GM19324 (cell line): ENCODE measurements around the gene NKG7.
A peak's percentile ranks its signal among the peaks of the same experiment; 100 is the strongest.
"Not testable (repeated sequence)": the region's sequence is repeated elsewhere in the genome, so short reads cannot be mapped to it uniquely, and the experiment has no call there.

ENCODE experiments used
- ATAC-seq: cut with Tn5 transposase; IDR thresholded peaks from one replicate; pipeline ENCODE4 v1.9.1; 2021; ENCODE audit warnings: mild to moderate bottlenecking, moderate library complexity; ENCODE audit not compliant: unreplicated experiment, low FRiP score

Gene NKG7, protein sequence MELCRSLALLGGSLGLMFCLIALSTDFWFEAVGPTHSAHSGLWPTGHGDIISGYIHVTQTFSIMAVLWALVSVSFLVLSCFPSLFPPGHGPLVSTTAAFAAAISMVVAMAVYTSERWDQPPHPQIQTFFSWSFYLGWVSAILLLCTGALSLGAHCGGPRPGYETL

DNA sequence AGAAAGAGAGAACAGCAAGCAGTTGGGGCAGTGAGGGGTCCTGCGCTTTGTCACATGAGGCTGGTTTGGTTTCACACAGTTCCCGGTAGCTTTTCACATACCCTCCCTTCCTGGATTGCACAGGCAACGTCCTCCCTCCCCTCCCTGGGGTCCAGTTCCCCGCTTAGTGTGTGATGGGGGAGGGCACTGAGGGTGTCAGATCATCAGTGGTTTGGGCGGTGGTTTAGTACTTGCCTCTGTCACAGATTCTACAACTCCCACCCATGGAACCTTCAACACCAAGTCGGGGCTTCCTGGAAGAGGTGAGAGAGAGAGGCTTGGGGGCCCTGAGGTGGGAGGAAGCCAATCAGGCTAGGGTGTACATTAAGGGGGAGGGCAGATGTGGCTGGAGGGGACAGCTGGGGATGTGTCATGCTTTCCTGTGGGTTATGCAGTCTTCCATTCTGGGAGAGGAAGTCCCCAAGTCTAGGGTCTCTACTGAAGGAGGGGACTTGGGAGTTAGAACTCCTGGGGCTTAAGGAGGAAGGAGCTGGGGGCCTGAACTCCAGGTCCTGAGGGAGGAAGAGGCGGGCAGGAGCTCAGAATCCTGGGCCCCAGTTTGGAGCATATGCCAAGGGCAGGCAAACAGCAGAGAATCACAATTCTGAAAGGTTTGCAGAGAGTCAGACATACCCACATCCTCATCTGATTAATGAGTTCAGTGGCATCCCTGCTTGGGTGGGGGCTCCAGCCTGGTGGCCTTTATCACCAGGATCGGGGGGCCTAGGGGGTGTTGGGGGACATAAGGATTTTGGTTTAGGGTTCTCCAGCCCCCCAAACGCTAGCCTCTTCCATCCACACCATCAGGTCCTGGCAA is at the start of gene NKG7:
TSS of gene NKG7 (minus strand) at position 6 of the 856 bp plus-strand sequence. CDS start 119 bp downstream, outside the sequence.
- ATAC-seq: no peak

DNA sequence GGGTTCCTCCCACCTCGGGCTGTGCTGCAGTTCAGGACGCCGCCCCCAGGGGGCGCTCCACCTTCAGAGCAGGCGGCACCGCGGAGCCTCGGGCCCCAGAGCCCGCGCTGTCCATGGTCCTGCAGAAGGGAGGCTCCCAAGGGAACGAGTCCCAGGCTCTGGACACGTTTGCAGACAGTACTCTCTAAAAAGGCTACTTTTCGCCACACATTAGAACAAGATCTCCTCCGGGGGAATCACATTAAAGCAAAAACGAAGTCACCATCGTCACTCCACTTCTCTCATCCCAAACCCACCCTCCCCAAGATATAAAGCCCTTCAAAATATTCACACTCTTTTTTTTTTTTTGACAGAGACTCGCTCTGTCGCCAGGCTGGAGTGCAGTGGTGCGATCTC is 49.6 kb upstream of the NKG7 start:
- no peak for ATAC-seq

DNA sequence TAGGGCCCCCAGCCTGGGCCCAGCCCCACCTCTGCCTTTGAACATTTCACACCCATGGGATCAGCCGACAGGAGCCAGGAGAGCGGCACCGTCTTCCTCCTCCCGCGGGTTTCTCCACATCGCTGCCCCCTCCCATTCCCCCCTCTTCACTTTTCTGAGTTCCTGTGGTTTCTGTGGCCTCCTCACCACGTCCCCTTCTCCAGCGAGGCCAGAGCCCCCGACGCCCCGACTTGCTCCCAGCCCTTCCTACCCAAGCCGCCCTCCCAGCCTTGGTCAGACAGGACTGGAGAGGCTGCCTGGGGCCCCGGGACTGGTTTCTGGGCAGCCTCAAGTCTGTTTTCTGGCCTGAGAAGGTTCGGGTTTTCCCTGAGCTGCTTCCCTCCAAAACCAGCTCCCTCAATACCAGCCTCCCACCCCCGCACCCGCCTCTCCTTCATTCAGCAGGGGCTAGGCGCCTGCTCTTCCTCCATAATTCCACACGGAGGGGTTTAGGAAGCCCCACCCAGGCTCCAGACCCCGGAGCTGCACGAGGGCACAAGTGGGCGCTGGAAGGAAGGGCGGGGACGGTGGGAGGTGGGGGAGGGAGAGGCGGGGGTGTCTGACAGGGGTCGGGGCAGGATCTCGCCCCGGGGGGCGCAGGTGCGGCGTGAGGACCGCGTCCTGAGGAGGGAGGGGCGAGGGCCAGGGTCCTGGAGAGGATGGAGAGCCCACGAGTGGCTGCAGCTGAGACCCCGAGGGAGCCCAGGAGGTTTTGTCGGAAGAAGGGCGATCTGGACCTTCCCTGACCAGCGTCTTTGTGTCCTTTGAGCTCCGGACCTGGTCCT is 49.0 kb upstream of the NKG7 start:
- no peak for ATAC-seq

DNA sequence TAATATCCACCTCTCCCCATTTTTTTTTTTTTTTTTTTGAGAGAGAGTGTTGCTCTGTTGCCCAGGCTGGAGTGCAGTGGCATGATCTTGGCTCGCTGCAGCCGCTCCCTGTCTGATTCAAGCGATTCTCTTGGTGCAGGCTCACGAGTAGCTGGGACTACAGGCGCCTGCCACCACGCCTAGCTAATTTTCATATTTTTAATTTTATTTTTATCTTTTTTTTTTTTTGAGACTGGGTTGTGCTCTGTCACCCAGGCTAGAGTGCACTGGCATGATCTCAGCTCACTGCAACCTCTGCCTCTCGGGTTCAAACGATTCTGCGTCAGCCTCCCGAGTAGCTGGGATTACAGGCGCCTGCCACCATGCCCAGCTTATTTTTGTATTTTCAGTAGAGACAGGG is 48.1 kb upstream of the NKG7 start:
- ATAC-seq: not testable (repeated sequence)

DNA sequence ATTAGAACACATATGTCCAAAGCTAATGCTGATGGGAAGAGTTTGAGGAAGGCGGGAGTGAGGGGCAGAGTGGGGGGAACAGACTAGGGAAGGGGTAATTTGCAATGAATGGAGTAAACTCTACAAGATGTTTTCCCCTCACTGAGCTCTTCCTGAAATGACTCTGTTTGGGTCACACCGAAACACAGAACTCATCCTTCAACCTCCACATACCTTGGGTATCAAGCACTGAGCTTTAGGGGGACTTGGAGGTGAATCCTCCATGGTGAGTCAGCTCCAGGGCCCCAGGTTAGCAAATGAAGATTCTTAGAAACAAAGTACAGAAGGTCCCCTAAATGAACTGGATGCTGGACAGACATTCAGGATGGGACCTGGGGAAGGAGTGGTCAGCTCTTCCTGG is 46.3 kb upstream of the NKG7 start:
- ATAC-seq: no peak

DNA sequence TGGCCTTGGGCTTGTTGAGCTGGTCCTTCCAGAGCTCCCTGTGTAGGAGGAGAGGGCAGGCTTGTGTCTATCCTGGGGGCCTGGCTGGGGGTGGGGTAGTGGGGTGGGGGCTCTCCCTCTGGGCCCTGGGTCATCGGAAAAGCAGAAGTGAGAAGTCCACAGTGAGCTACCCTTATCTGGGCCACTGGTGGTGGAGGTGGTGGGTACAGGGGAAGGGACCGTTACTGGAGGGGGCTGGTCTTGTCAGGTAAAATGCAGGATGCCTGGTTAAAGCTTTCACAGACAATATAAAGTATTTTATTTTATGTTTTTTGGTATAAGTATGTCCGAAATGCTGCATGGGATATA is 45.3 kb upstream of the NKG7 start:
- ATAC-seq: no peak

DNA sequence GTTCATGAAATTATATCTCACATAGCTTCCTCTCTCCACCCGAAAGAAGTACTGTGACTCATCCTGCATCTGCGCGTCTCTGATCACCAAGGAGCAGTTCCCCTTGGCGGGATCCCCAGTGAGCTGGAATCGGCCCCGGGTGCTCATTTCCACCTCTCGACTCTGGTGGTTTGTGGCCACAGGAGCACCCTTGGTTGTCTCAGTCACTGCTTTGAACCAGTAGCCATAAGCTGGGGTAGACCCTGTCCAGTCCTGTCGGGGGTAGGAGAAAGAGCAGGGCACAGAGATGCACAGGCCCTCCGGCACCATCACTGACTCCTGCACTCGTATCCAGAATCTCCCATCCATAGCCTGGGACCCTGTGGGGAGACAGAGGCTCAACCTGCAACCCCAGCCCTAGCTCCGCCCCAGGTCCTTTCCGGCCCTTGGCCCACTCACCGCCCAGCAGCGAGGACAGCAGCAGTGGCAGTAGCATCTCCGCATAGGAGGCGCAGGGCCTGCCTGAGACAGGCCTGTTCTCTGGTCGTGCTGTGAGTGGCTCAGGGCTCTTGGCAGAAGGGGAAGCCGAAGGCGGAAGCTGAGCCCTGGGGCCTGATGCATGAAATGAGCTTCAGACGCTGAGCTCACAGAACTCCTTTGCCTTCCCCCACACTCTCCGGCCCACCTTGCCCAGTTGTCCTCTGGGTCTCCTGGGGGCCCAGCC is 44.8 kb upstream of the NKG7 start, which contains the start of gene SIGLEC10:
TSS of gene SIGLEC10 (minus strand) at position 536 of the 703 bp plus-strand sequence. CDS start at position 475, 61 bp downstream.
- ATAC-seq: no peak

DNA sequence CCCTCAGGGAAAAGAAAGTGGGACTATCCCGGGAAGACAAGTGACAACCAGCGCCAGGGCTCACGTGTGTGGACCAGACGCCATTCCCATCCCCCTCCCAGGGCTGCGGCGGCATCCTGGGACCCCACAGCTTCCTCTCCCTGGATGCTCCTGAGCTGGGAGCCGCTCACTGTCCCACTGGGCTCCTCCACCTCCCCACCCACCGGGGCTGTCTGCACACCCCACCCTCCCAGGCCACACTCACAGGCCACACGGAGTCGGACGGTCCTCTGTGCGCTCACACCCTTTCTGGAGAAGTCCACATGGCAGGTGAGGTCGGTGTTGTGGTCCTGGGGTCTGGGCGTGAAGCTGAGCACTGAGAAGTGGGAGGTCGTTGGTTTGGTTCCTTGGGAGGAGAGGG is 44.0 kb upstream of the NKG7 start:
- ATAC-seq: not testable (repeated sequence)

DNA sequence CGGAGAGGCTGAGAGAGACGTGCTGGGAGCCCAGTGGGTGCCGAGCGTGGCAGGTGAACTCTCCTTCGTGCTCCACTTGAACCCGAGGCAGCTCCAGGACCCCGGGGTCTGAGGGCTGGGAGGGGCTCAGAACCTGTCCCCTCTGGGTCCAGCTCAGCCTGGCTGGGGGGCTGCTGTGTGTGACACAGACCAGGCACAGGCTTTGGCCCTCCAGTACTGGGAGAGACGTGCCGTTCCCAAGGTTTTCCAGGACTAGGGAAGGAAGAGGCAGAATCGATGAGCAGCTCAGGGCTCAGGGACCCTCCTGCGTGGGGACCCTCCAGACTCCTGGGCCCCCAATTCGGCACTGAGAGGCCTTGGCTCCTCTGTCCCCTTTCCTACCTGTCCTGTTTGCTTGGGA is 42.7 kb upstream of the NKG7 start:
- no peak for ATAC-seq

DNA sequence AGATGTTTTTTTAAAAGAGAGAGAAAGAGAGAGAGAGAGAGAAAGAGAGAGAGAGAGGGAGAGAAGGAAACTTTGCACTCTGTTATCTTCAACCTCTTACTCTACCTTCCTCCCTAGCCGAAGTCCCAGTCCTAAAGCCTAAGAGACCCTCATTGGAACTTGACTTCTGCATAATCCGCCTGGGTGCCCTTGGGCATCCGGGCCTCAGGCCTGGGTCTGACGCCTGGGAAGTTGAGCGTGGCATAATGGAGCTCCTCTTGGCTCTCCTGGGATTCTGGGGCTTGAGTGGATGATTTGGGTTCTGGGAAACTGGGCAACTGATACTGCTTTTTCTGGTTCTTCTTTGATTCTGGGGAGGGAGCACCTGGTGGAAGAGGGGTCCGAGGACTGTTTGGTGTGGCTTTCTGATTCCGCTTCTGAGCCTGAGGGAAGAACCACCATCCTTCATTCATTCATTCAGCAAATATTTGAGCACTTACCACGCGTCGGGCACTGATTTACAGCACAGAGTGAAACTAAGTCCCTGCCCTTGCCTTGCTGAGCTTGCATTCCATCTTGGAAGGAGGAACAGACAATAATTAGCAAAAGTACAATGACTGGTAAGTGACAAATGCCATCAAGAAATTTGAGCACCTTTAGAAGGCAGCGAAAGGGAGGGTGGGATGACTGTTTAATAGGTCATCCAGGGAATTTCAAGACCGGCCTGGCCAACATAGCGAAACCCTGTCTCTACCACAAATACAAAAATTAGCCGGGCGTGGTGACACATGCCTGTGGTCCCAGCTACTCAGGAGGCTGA is 38.7 kb upstream of the NKG7 start:
- no peak for ATAC-seq

DNA sequence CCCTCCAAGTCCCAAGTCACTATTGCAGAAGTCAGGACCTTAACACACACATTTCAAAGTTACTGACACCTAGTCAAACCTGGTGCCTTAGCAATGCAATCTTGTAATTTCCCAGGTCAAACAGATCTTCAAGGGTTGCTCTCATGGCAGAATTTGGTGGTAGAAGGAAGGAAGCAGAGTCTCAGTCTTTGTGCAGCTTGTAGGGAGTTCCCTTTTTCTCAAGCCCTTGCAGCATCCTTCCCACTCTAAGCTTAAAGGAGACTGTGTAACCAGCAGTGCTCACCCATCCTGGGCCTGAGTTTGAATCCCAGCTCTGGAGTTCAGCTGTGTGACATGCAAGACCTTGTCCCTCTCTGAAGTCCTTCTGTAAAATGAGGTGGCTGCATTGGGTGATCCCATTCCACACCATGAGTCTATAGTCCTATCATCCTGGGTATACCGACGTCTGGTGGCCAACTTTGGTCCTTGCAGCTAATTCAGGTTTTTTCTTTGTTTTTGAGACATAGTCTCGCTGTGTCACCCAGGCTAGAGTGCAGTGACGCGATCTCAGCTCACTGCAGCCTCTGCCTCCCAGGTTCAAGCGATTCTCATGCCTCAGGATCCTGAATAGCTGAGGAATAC is 35.2 kb upstream of the NKG7 start:
- no peak for ATAC-seq

DNA sequence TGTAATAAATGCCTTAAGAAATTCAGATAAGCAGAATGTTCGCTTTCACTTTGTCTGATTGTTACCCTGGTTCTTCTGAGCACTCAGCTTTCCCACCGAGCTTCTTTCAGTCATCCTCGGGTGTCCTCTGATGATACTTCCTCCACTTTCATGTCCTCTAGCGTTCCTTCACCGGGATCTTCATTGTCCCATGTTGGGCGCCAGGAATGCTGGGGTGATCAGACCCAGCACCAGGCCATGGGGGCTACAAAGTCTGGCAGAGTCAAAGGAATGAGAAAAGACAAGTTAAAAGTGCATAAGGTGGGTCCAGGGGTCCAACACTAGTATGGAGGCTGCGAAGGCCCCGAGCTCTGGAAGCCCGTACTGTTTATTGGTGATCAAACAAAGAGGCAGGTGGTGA is 29.7 kb upstream of the NKG7 start:
- ATAC-seq: no peak

DNA sequence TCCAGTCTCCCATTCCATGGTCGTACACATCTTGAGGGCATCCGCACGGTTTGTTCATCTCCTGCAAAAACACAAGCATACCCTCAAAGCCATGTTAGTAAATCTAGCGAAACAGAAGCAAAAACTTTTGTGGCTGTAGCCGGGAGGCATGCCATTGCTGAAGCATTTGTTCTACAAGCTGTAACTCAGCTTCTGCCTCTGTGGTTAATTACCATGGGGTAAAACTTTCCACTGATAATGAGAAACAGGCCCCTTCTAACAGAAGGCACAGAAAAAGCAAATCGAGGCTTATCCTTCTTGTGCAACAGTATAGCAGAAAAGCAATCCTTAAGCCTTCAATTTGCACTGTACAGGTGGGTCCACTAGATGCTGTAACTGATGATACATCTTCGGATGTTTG is 27.5 kb upstream of the NKG7 start:
- ATAC-seq: not testable (repeated sequence)

DNA sequence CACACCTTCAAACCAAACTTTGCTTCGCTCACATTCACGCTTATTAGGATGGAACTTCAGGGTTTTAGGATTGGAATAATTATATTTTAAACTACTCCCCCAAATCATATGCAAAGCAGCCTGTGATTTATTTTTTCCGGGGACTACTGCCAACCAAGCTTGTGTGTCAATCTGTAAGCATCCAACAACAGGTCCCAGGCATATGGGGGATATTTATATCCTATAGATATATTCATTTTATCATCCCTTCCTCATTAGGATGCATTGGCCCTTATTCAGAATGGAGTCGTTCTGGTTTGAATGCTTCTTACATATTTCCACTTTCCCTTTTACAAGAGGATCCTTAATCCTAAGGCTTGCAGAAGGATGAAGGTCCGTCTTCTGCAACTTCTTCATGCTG is 26.8 kb upstream of the NKG7 start:
- ATAC-seq: no peak

DNA sequence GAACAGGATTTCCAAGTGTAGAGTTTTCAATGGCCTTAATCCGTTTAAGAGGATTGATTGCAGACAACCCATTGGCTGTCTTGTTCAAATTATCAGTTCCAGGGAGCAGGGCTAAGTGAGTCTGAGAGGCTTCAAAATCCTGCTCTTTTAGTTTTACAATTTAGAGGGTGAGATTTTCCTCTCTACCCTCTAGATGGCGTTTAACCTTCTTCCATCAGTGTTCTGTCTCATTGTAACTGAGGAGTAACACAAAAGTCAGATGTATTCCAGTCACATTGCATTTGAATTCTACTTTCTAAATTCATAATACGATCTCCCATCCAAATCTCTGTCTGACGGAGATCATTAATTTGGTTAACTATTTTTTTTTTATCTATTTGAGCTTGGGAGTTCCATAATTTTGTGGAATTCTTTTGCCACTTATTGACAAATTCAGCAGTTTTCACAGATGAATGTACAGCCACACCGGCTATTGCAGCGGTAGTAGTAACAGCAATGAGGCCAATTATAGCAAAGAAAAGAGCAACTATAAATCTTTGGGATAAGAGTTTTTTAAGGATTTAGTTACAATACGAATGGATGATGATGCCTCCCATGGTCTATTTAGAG is 25.7 kb upstream of the NKG7 start:
- no peak for ATAC-seq

DNA sequence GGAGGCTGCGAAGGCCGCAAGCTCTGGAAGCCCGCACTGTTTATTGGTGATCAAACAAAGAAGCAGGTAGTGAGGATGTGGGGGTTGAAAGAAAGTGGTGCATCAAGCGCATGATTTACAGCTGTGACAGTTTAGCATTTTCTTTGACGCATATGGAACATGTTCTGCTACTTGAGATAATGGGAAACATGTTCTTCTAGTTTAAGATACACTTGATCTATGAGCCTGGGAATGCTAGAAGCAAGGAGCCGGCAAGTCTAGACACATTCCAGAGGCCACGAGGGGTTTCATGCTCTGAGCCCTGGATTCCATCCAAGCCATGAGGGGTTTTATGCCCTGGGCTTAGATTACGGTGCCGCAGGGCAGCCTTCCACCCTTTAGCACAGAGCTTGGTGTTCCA is 25.0 kb upstream of the NKG7 start:
- ATAC-seq: not testable (repeated sequence)

DNA sequence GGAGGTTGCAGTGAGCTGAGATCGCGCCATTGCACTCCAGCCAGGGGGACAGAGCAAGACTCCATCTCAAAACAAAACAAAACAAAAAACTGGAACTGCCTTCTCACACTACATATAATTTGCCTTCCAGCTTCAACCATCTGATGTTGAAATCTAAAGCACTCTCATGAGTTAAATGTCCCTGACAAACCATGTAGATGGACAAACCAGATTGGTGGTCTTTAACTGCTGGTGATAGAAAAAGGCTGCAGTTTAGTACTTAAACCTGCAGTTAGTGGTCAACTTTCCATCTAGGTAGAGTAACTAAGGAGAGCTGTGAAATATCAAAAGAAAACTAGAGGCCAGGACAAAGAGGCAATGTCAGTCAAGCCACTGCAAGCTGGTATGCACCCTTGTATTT is 23.7 kb upstream of the NKG7 start:
- ATAC-seq: no peak

DNA sequence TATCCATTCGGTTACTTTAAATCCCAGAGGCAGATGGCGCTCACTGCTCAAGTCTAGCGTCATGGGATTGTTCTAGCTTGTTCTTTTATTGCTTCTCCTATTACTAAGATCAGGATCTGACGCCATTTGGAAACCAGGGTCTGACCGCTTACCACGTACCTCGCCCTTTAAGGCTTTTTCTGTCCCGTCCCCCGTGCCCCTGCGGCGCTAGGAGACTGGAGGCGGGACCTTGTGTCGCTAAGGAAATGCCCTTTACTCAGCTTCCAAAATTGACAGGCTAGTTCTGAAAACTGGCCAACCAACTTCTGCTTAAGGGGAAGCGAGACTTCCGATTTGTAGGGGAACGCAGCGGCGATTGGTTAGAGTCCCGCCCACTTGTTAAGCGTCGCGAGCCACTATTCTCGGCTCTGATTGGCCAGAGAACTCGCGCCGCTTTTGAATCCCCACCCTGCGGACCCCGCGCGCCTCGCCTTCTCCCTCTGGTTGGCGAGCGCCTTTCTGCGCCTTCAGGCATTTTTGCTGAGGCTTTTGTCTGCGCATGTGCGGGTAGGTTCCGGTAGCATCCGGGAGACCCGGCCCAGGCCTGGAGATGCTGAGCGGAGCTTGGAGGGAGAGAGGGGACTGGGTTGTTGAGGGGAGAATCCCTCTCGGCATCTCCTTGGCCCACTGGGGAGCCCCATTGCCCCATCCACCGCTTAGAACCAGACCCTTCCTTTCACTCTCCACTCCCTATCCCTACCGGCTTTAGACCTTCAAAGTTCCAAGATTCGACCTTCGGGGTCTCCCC is 21.8 kb upstream of the NKG7 start:
- ATAC-seq: peak; percentile 95
